GM12878 (cell line): Measurements from ENCODE around the gene NR4A2. TPM values are rescaled to one million over a fixed set of nuclear protein-coding genes. Genes with fewer than 3 reads are reported as not detected.
A peak's percentile ranks its signal among the peaks of the same experiment; 100 is the strongest.

Experiments used
- ATAC-seq: fragments of 200-7000 bp; cut with Tn5 transposase; 3 replicates; pipeline ENCODE4 v1.9.1; 2020; ENCODE audit warnings: mild to moderate bottlenecking, moderate library complexity
- BruUV-seq: library from RNA; stranded (reverse); fragments of 400-500 nt; replicated peaks from 2 replicates; lab custom pipeline; 2021; lab: Mats Ljungman, UMichigan
- CTCF ChIA-PET: fragments of 300-600 bp; sonication (Branson Sonifier 250); formaldehyde crosslinking; extraction: SDS; loops from one replicate; lab custom pipeline; 2021; ENCODE audit warnings: inconsistent platforms; lab: Yijun Ruan, JAX
- POLR2A ChIA-PET: fragments of 350-600 bp; formaldehyde crosslinking; extraction: SDS; loops from one replicate; lab custom pipeline; 2021; ENCODE audit warnings: inconsistent platforms; lab: Charles Lee
- RAD21 ChIA-PET: fragments of 300-600 bp; sonication (Branson Sonifier 250); formaldehyde crosslinking; loops from one replicate; lab custom pipeline; 2023; ENCODE audit warnings: antibody characterized with exemption; ENCODE audit not compliant: unreplicated experiment; lab: Charles Lee
- SMC1A ChIA-PET: fragments of 300-600 bp; sonication (Branson Sonifier 250); formaldehyde crosslinking; loops from one replicate; lab custom pipeline; 2023; ENCODE audit not compliant: unreplicated experiment, uncharacterized antibody; lab: Charles Lee
- DNase-seq: peaks from one replicate; pipeline ENCODE4 v3.0.0-alpha.2; 2011; ENCODE audit warnings: low read depth, low spot score
- FAIRE-seq: peaks from 3 replicates; lab custom pipeline; 2011; peaks lifted over from hg19 to GRCh38; lab: Jason Lieb, UNC
- H2AFZ ChIP-seq: 2 replicates; pipeline ENCODE4 v1.6.0; 2011; ENCODE audit warnings: low read depth, low read length, control low read depth; ENCODE audit not compliant: control insufficient read depth
- H3K27ac ChIP-seq: 2 replicates; pipeline ENCODE4 v1.5.1; 2011; ENCODE audit warnings: control low read depth; ENCODE audit not compliant: control insufficient read depth, insufficient read depth
- H3K27me3 ChIP-seq, 2 experiments: replicated peaks in 1 of 2; 2 replicates each; pipeline versions ENCODE4 v1.6.0 to v1.6.1; 2011; ENCODE audit warnings: low read length in 1 of 2; ENCODE audit not compliant: control insufficient read depth in 2 of 2, insufficient read depth in 2 of 2
- H3K36me3 ChIP-seq, 2 experiments: 2 replicates each; pipeline ENCODE4 v1.5.1; 2011; ENCODE audit warnings: low read length in 1 of 2; ENCODE audit not compliant: control insufficient read depth in 2 of 2, insufficient read depth in 2 of 2
- H3K4me1 ChIP-seq: 2 replicates; pipeline ENCODE4 v1.6.1; 2011; ENCODE audit warnings: mild to moderate bottlenecking, low read length, moderate library complexity, mixed read lengths; ENCODE audit not compliant: control insufficient read depth, insufficient read depth
- H3K4me2 ChIP-seq: 2 replicates; pipeline ENCODE4 v1.6.0; 2011; ENCODE audit warnings: control low read depth; ENCODE audit not compliant: control insufficient read depth, insufficient read depth
- H3K4me3 ChIP-seq: fragments of 200-600 bp; sonication (generic); 2 replicates; pipeline ENCODE4 v1.5.1; 2016
- H3K79me2 ChIP-seq: 2 replicates; pipeline ENCODE4 v1.6.0; 2011; ENCODE audit warnings: low read length; ENCODE audit not compliant: control insufficient read depth, insufficient read depth
- H3K9ac ChIP-seq: 2 replicates; pipeline ENCODE4 v1.8.0; 2011; ENCODE audit warnings: low read length, control low read depth, mixed read lengths; ENCODE audit not compliant: control insufficient read depth, insufficient read depth
- H3K9me3 ChIP-seq: replicated peaks from 3 replicates; pipeline ENCODE4 v1.5.1; 2011; ENCODE audit warnings: mild to moderate bottlenecking, low read length; ENCODE audit not compliant: control insufficient read depth, insufficient read depth
- H4K20me1 ChIP-seq: 2 replicates; pipeline ENCODE4 v1.6.0; 2011; ENCODE audit not compliant: control insufficient read depth, insufficient read depth
- FOS ChIP-seq: IDR thresholded peaks from 3 replicates; pipeline ENCODE4 v1.6.1; 2011; ENCODE audit warnings: borderline replicate concordance; ENCODE audit not compliant: insufficient read length; ENCODE audit errors: extremely low read depth
- GATAD2B ChIP-seq: fragments of 450-650 bp; conservative IDR thresholded peaks from 2 replicates; pipeline ENCODE4 v1.6.1; 2017; ENCODE audit warnings: low read depth, mild to moderate bottlenecking, moderate library complexity
- KAT2A ChIP-seq: conservative IDR thresholded peaks from 2 replicates; pipeline ENCODE4 v1.6.1; 2011; ENCODE audit warnings: low read depth, low read length; ENCODE audit not compliant: control insufficient read depth
- RAD21 ChIP-seq: IDR thresholded peaks from 2 replicates; pipeline ENCODE4 v1.6.1; 2011; ENCODE audit warnings: mild to moderate bottlenecking, low read depth, low read length, moderate library complexity; ENCODE audit not compliant: insufficient read depth
- RELA ChIP-seq: fragments of 450-650 bp; IDR thresholded peaks from 2 replicates; pipeline ENCODE4 v1.8.0; 2014; ENCODE audit warnings: borderline replicate concordance; ENCODE audit not compliant: partially characterized antibody
- SIX5 ChIP-seq: IDR thresholded peaks from 2 replicates; pipeline ENCODE4 v1.6.1; 2011; ENCODE audit warnings: mild to moderate bottlenecking, low read depth, low read length, moderate library complexity; ENCODE audit not compliant: severe bottlenecking
- SPI1 ChIP-seq: IDR thresholded peaks from 2 replicates; pipeline ENCODE4 v1.6.1; 2011; ENCODE audit warnings: low read depth, mild to moderate bottlenecking, low read length, moderate library complexity, borderline replicate concordance; ENCODE audit not compliant: insufficient read depth
- WRNIP1 ChIP-seq: IDR thresholded peaks from 2 replicates; pipeline ENCODE4 v1.6.1; 2011; ENCODE audit warnings: low read depth, low read length, improper control_type of control experiment, borderline replicate concordance
- ZZZ3 ChIP-seq: IDR thresholded peaks from 2 replicates; pipeline ENCODE4 v1.6.1; 2011; ENCODE audit warnings: low read depth; ENCODE audit not compliant: control insufficient read depth, insufficient read length
- in situ Hi-C: fragments of 300-500 bp; cut with MboI; formaldehyde crosslinking; loops from 9 replicates; pipeline ENCODE4 v1.14.3; 2018; ENCODE audit warnings: mixed read lengths
- intact Hi-C: fragments of 100-400 bp; cut with micrococcal nuclease; formaldehyde crosslinking; loops from one replicate; pipeline ENCODE4 v1.14.2; 2022; ENCODE audit not compliant: unreplicated experiment
- polyA plus RNA-seq, 11 experiments: library from polyadenylated mRNA; depleted of rRNA in 4 of 11; unstranded in 6 of 11; stranded (reverse) in 5 of 11; fragments of >200 nt; fragmentation: Nextera tagmentation in 4 of 11; fragmentation: Illumina TruSeq in 1 of 11; extraction: Ambion mirVana in 4 of 11; extraction: Trizol in 1 of 11; gene quantifications; 1 replicate in 1 of 11; 2 replicates in 10 of 11; pipeline versions ENCODE4 v1.2.1 to v1.2.3, GENCODE V29; 2011 to 2016; ENCODE audit warnings: inconsistent platforms in 2 of 11, missing spikeins in 2 of 11, low read depth in 1 of 11
- total RNA-seq, 4 experiments: library from RNA; depleted of rRNA in 3 of 4; stranded (reverse); fragments of >200 nt in 3 of 4; fragmentation: Illumina TruSeq in 1 of 4; extraction: Trizol in 1 of 4; gene quantifications; 2 replicates each; pipeline versions ENCODE4 v1.2.1 to v1.2.3, GENCODE V29; 2013 to 2021
- TF ChIP-seq, protein P1 (sequence below): fragments of 450-650 bp; IDR thresholded peaks from 2 replicates; pipeline ENCODE4 v1.6.1; 2017; ENCODE audit warnings: mild to moderate bottlenecking
- TF ChIP-seq, protein P2 (sequence below): IDR thresholded peaks from 2 replicates; pipeline ENCODE4 v1.6.1; 2012; ENCODE audit warnings: low read length, inconsistent platforms
- TF ChIP-seq, protein P3 (sequence below): IDR thresholded peaks from 2 replicates; pipeline ENCODE4 v1.6.1; 2012; ENCODE audit warnings: low read depth, low read length, improper control_type of control experiment

NR4A2 gene
- total and polyA plus RNA-seq, 10 of the 15 experiments (the other 5 are each of a cell fraction or from before 2014, with no cell fraction given): 0.15 to 3.4 (median 0.58) TPM

DNA sequence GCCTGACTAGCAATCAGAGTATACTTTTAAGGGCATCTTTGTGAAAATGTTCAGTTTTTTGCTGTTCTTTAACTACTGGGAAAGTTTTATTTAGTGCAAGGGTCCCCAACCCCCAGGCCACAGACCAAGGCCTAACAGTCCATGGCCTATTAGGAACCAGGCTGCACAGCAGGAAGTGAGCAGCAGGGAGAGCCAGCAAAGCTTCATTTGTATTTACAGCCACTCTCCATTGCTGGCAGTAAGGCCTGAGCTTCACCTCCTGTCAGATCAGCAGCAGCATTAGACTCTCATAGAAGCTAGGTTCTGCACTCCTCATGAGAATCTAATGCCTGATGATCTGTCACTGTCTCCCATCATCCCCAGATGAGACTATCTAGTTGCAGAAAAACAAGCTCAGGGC lies 17.1 kb upstream of the NR4A2 start:
- in situ Hi-C loops: loop anchor here (10.0 to 25.0 kb wide), 2 partner anchors 45 to 238 kb away; no protein-coding TSS in a partner anchor
- ChIA-PET CTCF (interaction anchor here (0.6 to 1.2 kb wide), 2 partner anchors 187 to 240 kb away, joined by 4 to 5 read pairs; no protein-coding TSS in a partner anchor), RAD21 (interaction anchor here (0.5 to 1.1 kb wide), 3 partner anchors 8 to 44 kb away, joined by 3 to 5 read pairs (median 4); no protein-coding TSS in a partner anchor), SMC1A (interaction anchor here (0.7 to 1.8 kb wide), 6 partner anchors 10 to 236 kb away, joined by 3 to 5 read pairs (median 3); no protein-coding TSS in a partner anchor), POLR2A (interaction anchor here (0.6 kb wide), 1 partner anchor 32 kb away, joined by 4 read pairs; no protein-coding TSS in a partner anchor)
- peak; percentile 48 for ATAC-seq
- Histone ChIP-seq H3K36me3 (no peaks in the 10 kb centered on the region), H3K9me3 (no peaks in the 10 kb centered on the region), H3K4me3 (no peak overlapping the region), H3K79me2 (no peaks in the 10 kb centered on the region), H3K4me1 (no peaks in the 10 kb centered on the region), H2AFZ (no peak overlapping the region), H4K20me1 (no peaks in the 10 kb centered on the region), H3K27me3 (no peaks in the 10 kb centered on the region), H3K9ac (no peak overlapping the region), H3K27ac (no peak overlapping the region), H3K4me2 (no peak overlapping the region)
- DNase-seq: no peak
- TF ChIP-seq, protein P1, sequence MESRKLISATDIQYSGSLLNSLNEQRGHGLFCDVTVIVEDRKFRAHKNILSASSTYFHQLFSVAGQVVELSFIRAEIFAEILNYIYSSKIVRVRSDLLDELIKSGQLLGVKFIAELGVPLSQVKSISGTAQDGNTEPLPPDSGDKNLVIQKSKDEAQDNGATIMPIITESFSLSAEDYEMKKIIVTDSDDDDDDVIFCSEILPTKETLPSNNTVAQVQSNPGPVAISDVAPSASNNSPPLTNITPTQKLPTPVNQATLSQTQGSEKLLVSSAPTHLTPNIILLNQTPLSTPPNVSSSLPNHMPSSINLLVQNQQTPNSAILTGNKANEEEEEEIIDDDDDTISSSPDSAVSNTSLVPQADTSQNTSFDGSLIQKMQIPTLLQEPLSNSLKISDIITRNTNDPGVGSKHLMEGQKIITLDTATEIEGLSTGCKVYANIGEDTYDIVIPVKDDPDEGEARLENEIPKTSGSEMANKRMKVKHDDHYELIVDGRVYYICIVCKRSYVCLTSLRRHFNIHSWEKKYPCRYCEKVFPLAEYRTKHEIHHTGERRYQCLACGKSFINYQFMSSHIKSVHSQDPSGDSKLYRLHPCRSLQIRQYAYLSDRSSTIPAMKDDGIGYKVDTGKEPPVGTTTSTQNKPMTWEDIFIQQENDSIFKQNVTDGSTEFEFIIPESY: no peak
- peak; percentile 26; the same call in 1 of the 2 replicates for TF ChIP-seq RAD21
- intact Hi-C loops: no loop called here
- FAIRE-seq: no peak
- BruUV-seq: no TSS peak

DNA sequence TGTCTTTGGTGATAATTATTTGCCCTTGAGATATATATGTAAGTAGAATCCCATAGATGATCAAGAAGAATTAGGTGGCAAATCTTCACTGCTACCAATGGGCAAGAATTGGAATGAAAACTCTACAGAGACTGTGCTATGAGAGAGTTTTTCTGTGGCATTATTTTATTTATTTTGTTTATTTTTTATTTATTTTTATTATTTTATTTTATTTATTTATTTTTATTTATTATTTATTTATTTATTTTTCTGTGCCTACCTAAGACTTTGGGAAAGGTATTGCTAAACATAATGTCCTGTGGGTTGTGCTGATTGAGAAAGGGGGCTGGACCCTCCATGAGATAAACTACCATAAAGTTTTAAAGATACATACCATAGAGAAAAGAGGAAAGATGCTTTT lies 16.6 kb upstream of the NR4A2 start:
- H4K20me1 ChIP-seq: no peaks in the 10 kb centered on the region
- H3K9me3 ChIP-seq: no peaks in the 10 kb centered on the region
- no peak overlapping the region for H2AFZ ChIP-seq
- intact Hi-C loops (no loop called here), in situ Hi-C loops (loop anchor here (10.0 to 25.0 kb wide), 2 partner anchors 46 to 238 kb away; no protein-coding TSS in a partner anchor)
- CTCF ChIA-PET: interaction anchor here (1.2 kb wide), 1 partner anchor 240 kb away, joined by 5 read pairs; no protein-coding TSS in a partner anchor
- H3K4me1 ChIP-seq: no peaks in the 10 kb centered on the region
- no peaks in the 10 kb centered on the region for H3K27me3 ChIP-seq
- POLR2A ChIA-PET: no interaction called here
- RAD21 ChIA-PET: interaction anchor here (0.6 to 1.1 kb wide), 2 partner anchors 8 to 59 kb away, joined by 3 to 4 read pairs; no protein-coding TSS in a partner anchor
- SMC1A ChIA-PET: interaction anchor here (0.9 to 2.5 kb wide), 4 partner anchors 19 to 240 kb away, joined by 3 to 10 read pairs (median 4); no protein-coding TSS in a partner anchor
- no peaks in the 10 kb centered on the region for H3K36me3 ChIP-seq
- H3K79me2 ChIP-seq: no peaks in the 10 kb centered on the region
- no TSS peak for BruUV-seq
- no peak overlapping the region for H3K27ac ChIP-seq
- H3K9ac ChIP-seq: no peak overlapping the region
- ATAC-seq (no peak), FAIRE-seq (no peak), DNase-seq (no peak)
- H3K4me2 ChIP-seq: no peak overlapping the region
- no peak overlapping the region for H3K4me3 ChIP-seq
- TF ChIP-seq KAT2A (no peak), GATAD2B (no peak), SIX5 (no peak), WRNIP1 (no peak), ZZZ3 (no peak), SPI1 (no peak), RELA (no peak), FOS (no peak)
- TF ChIP-seq, protein P2, sequence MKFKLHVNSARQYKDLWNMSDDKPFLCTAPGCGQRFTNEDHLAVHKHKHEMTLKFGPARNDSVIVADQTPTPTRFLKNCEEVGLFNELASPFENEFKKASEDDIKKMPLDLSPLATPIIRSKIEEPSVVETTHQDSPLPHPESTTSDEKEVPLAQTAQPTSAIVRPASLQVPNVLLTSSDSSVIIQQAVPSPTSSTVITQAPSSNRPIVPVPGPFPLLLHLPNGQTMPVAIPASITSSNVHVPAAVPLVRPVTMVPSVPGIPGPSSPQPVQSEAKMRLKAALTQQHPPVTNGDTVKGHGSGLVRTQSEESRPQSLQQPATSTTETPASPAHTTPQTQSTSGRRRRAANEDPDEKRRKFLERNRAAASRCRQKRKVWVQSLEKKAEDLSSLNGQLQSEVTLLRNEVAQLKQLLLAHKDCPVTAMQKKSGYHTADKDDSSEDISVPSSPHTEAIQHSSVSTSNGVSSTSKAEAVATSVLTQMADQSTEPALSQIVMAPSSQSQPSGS: no peak
- TF ChIP-seq, protein P3, sequence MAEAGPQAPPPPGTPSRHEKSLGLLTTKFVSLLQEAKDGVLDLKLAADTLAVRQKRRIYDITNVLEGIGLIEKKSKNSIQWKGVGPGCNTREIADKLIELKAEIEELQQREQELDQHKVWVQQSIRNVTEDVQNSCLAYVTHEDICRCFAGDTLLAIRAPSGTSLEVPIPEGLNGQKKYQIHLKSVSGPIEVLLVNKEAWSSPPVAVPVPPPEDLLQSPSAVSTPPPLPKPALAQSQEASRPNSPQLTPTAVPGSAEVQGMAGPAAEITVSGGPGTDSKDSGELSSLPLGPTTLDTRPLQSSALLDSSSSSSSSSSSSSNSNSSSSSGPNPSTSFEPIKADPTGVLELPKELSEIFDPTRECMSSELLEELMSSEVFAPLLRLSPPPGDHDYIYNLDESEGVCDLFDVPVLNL: no peak
